Stimulated activated CD4-positive, alpha-beta T cell treated with anti-CD3 and anti-CD28 coated beads, Interleukin-1b, Interleukin-23, amount 100 ng/mL, for 4 hours (primary cell): ENCODE data around the gene ZNF423.
"Not testable (repeated sequence)": the region's sequence is repeated elsewhere in the genome, so short reads cannot be mapped to it uniquely, and the experiment has no call there.

Experiments
- DNase-seq, 2 donors: peaks; one replicate each; pipeline ENCODE4 v3.0.0-alpha.2; 2020; ENCODE audit warnings: low read depth in 2 of 2

Gene ZNF423

GRCh38 chr16:49871824-49872223, 15.9 kb upstream of the ZNF423 start:
- DNase-seq: not testable (repeated sequence)

GRCh38 chr16:49869731-49870130, 13.8 kb upstream of the ZNF423 start:
- no peak for DNase-seq

GRCh38 chr16:49867796-49868668, 12.1 kb upstream of the ZNF423 start:
- no peak for DNase-seq

- DNase-seq: no peak
Measured at GRCh38 chr16:49867234-49867633, 11.3 kb upstream of the ZNF423 start.

GRCh38 chr16:49866595-49867071, 10.7 kb upstream of the ZNF423 start:
- DNase-seq: no peak

GRCh38 chr16:49862694-49863093, 6.8 kb upstream of the ZNF423 start:
- DNase-seq: no peak

- DNase-seq: no peak
Measured at GRCh38 chr16:49861299-49861698, 5.4 kb upstream of the ZNF423 start.

- DNase-seq: no peak
Measured at GRCh38 chr16:49860593-49860992, 4.7 kb upstream of the ZNF423 start.

- no peak for DNase-seq
Measured at GRCh38 chr16:49859125-49859811, 3.4 kb upstream of the ZNF423 start.

- peak; percentile 42 to 50 for DNase-seq
Measured at GRCh38 chr16:49858200-49859124, 2.5 kb upstream of the ZNF423 start.

GRCh38 chr16:49857423-49858181, 1.7 kb upstream of the ZNF423 start:
- DNase-seq: peak; percentile 34 to 42

- DNase-seq: peak in 1 of 2 donors; percentile 9
Measured at GRCh38 chr16:49856672-49857330, 889 bp upstream of the ZNF423 start.

GRCh38 chr16:49855280-49855821, 561 bp downstream of the ZNF423 start:
- DNase-seq: peak; percentile 34 to 56

- DNase-seq: peak in 1 of 2 donors; percentile 1
Measured at GRCh38 chr16:49854796-49855203, 1.1 kb downstream of the ZNF423 start.

- no peak for DNase-seq
Measured at GRCh38 chr16:49854188-49854795, 1.6 kb downstream of the ZNF423 start.

- no peak for DNase-seq
Measured at GRCh38 chr16:49852279-49852678, 3.6 kb downstream of the ZNF423 start.

- no peak for DNase-seq
Measured at GRCh38 chr16:49851468-49851787, 4.5 kb downstream of the ZNF423 start.

- DNase-seq: no peak
Measured at GRCh38 chr16:49850558-49851467, 5.1 kb downstream of the ZNF423 start.

GRCh38 chr16:49849754-49850108, 6.2 kb downstream of the ZNF423 start:
- no peak for DNase-seq
